ENCODE measurements around the gene NEDD4L.
A peak's percentile ranks its signal among the peaks of the same experiment; 100 is the strongest.
"Not testable (repeated sequence)": the region's sequence is repeated elsewhere in the genome, so short reads cannot be mapped to it uniquely, and the experiment has no call there.

NEDD4L gene

DNA sequence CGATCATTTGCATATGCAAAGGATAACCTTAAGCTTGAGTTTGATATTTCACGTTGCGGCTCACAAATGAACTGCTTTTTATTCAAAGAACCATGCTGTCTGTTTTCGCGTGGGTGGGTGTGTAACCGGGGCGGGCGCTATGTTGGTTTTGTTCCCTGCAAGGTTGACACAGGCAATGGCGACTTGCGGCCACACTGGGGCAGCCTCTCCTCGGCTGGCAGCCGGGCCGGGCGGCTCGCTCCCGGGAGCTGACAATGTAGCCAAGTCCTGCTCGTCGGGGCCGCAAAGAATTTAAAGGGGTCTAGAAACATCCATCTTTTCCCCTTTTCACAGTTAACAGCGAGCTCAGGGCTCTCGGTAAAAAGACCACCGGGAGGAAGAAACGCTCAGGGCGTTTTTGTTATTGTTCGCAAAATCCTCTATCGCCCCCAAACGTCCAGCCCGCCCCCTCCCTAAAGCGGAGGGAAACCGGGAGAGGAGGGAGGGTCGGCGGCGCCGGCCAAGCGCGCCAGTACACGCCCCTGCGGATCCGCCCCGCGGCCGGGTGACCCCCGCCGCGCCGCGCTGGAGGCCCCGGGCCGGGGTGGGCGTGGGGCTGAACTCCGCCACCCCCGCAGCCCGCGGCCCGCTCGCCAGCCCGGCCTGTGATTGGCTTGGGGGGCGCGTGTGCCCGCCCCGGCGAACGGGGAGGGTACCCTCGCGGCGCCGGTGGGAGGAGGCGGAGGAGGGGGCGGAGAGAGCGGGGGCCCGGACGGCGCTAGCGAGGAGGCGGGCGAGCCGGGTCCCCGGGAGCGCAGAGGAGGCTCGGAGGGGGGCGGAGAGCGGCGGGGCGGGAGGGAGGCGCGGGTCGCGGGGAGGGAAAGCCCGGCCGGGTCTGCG is at the start of gene NEDD4L:
NEDD4L (plus strand) TSS at position 736 of the 879 bp plus-strand sequence. CDS start 435 bp downstream, outside the sequence.
- DNase-seq (ENCODE audit: low read depth), result peak; percentile 50

GRCh38 chr18:57995331-57995730 is 48.7 kb upstream of the NEDD4L start:
- no peak for DNase-seq (ENCODE audit: low read depth)

DNA sequence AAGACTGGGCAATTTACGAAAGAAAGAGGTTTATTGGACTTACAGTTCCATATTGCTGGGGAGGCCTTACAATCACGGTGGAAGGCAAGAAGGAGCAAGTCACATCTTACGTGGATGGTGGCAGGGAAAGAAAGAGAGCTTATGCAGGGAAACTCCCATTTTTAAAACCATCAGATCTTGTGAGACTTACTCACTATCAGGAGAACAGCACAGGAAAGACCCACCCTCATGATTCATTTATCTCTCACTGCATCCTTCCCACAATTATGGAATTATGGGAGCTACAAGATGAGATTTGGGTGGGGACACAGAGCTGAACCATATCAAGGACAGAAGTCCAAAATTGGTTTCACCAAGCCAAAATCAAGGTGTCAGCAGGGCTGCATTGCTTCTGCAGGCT is 47.1 kb upstream of the NEDD4L start:
- DNase-seq (ENCODE audit: low read depth), result not testable (repeated sequence)

DNA sequence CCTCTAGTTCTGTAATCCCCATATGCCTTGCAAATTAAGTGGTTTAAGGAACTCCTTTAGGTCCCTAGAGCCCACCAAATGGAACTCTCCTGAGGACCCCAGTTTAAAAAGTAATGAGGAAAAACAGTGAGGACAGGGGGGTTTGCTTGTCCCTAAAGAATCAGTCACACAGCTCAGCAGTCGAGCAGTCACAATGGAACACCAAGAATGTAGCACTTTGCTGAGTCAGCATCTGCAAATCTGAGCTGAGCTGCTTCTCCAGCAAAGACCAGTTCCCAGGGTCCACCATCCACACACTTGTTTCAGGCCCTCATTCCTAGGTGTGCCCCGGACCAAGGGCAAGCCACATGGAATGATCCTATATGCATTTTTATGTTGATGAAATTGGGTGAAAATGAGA is 46.2 kb upstream of the NEDD4L start:
- DNase-seq (ENCODE audit: low read depth), result no peak

DNA sequence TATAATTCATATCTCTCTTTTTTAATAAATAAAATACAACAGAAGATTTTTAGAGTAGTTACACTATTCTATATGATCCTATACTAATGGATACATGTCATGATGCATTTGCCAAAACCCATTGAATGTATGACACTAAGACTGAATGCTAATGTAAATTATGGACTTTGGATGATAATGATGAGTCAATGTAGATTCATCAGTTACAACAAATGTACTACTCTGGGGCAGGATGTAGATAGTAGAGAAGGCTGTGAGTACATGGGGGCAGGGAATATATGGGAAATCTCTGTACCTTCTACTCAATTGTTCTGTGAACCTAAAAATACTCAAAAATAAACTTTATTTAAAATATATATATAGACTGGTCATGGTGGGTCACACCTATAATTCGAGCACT is 45.6 kb upstream of the NEDD4L start:
- DNase-seq (ENCODE audit: low read depth), result no peak

GRCh38 chr18:58004317-58004716 is 39.7 kb upstream of the NEDD4L start:
- DNase-seq (ENCODE audit: low read depth), result peak; percentile 64

- no peak for DNase-seq (ENCODE audit: low read depth)
Observed at GRCh38 chr18:58005011-58005410, 39.0 kb upstream of the NEDD4L start.

GRCh38 chr18:58005885-58006523 is 38.0 kb upstream of the NEDD4L start:
- DNase-seq (ENCODE audit: low read depth), result no peak

- no peak for DNase-seq (ENCODE audit: low read depth)
Observed at GRCh38 chr18:58009166-58009565, 34.9 kb upstream of the NEDD4L start.

DNA sequence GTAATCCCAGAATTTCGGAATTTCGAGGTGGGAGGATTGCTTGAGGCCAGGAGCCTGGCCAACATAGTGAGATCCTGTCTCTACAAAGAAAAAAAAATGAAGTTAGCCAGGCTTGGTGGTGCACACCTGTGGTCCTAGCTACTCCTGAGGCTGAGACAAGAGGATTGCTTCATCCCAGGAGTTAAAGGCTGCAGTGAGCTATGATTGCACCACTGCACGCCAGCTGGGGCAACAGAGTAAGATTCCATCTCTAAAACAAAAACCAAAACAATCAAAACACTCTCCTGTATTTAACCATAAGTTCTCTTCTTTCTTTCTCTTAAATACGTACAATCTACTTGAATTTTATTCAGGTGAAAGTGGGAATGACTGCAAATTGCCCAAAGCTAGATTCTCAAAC is 33.8 kb upstream of the NEDD4L start:
- DNase-seq (ENCODE audit: low read depth), result no peak

DNA sequence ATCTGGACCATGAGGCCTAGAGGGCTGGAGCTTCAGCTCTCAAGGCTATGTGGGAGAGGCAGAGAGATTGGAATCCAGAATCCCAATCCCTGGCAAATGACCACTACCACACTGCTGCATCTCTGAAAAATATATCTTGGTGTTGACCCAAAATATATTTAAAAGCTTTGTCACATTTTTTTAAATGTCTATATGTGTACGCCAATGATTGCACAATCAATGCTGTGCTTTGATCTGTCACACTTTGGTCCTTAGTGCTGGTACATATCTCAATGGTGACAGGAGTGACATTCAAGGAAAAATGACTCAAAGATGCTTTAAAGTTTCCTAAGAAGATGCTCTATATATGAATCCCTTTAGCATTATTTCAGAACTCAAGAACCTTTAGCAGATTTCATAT is 31.7 kb upstream of the NEDD4L start:
- DNase-seq (ENCODE audit: low read depth), result no peak

DNA sequence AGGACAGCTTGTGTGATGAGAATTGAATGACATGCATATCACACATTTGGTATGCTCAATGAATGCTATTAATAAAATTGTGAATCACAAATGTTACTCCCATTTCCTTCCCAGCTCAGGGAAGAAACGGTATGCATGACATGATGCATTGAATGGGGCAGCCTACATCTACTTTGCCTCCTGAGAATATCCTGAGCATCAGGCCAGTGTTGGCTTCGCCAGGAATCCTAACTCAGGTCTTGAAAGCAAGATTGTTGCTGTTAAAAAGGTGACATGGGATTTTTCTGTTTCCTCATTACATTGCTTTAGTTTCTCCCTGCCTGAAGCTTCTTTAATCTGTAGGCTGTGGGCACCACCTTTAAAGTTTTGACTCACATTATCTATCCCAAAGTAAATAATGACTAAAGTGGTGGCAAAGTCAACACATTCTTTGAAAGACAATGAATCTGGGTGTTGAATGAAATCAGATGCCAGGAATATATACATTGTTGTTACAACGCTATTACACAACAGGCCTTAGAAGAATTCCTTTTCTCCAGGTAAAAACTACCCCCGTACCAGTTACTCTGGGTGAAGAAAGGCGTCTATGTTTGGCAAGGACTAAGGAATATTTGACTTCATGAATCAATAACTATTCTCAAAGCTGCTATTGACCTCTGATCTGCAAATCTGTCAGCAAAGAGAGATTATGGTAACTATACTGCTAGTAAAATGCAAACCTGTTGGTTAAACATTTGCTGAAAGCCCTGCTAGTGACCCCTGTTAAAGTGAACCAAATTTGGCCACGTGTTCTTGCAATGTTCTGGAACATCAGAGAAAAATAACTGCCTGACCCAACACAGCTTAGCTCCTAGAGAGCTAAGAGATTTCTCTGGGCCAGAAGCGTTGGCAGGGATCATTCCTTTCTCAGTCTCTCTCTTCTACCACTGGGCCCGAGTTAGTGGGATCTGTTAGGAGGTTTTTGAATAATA is 30.5 kb upstream of the NEDD4L start:
- DNase-seq (ENCODE audit: low read depth), result no peak

DNA sequence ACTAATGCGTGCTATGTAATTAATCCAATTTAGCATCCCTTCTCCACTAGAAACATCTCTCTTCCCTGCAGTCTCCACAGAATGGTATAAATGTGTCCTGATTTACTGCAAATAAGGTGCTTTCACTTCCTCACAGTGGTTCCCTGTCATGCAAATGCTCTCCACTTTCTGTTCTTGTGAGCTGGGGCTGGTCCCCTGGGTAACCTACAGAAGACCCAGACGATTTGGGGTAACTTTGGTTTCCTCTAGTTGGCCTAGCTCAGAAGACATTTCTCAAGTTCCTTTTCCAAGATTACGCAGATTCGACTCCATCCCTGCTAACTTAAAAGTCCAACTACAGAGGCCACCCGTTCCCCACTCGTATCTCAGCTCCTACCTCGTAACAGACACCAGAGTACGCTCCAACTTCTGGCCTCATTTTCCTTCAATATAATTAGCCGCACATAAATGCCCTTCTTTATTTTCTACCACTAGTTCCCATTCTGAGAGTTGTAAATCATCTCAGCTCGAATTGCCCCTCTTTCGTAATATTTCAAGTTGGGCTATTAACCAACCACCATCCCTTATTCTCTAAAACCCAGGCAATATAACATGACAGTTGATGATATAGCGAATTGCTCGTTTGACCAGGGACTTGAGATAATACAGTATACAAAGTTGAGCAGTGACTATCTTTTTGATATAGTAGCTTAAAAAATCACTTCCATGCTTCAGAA is 28.8 kb upstream of the NEDD4L start:
- DNase-seq (ENCODE audit: low read depth), result no peak

GRCh38 chr18:58017267-58017666 is 26.8 kb upstream of the NEDD4L start:
- DNase-seq (ENCODE audit: low read depth), result no peak

- no peak for DNase-seq (ENCODE audit: low read depth)
Observed at GRCh38 chr18:58020567-58021107, 23.4 kb upstream of the NEDD4L start.

- no peak for DNase-seq (ENCODE audit: low read depth)
Observed at GRCh38 chr18:58021504-58021903, 22.5 kb upstream of the NEDD4L start.

GRCh38 chr18:58023108-58023507 is 20.9 kb upstream of the NEDD4L start:
- no peak for DNase-seq (ENCODE audit: low read depth)

- no peak for DNase-seq (ENCODE audit: low read depth)
Observed at GRCh38 chr18:58024139-58024538, 19.9 kb upstream of the NEDD4L start.

- no peak for DNase-seq (ENCODE audit: low read depth)
Observed at GRCh38 chr18:58025205-58025604, 18.8 kb upstream of the NEDD4L start.

DNA sequence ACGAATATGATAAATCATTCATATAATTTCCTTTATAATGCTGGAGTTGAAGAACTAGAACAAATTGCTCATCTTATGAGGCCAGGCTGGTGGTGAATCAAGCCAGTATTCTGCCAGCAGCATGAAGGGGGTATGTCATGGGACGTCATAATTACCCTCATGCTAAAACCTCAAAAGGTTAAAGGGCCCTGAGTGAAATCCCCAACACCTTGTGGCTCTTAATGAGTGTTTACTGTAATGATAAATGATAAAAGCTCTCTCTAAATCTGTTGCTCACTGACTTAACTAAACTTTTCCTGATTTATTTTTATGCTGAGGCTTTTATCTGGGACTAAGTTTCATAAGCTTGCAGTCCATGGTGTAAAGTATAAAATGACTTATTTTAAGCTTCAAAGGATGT is 18.3 kb upstream of the NEDD4L start:
- no peak for DNase-seq (ENCODE audit: low read depth)

DNA sequence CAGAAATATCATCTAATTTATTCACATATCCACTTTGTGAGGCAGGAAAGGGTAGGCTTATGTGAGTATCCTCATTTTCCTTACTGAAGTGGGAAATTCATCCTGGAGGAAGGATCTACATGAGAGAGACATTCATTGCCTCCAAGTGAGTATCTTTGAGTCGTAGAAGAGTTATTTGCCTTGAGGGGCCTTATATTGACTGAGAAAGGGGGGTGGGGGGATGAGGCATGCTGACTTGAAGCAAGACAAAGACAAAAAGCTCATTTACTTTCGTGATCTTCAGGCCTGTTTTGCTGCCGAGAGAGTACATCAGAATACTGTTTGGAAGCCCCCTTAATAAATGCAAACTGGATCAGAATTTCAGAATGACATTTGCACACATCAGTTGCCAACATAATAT is 17.6 kb upstream of the NEDD4L start:
- DNase-seq (ENCODE audit: low read depth), result no peak

All from HS-27A (cell line).